Activated CD8-positive, alpha-beta memory T cell treated with anti-CD3 and anti-CD28 coated beads, Interleukin-2, amount 50 U/mL, for 1 hour (primary cell): ENCODE data around the gene PHACTR1.
"Not testable (repeated sequence)": the region's sequence is repeated elsewhere in the genome, so short reads cannot be mapped to it uniquely, and the experiment has no call there.

Source experiments
- DNase-seq: peaks from one replicate; pipeline ENCODE4 v3.0.0-alpha.2; 2020; ENCODE audit errors: extremely low read depth

PHACTR1 gene

DNA sequence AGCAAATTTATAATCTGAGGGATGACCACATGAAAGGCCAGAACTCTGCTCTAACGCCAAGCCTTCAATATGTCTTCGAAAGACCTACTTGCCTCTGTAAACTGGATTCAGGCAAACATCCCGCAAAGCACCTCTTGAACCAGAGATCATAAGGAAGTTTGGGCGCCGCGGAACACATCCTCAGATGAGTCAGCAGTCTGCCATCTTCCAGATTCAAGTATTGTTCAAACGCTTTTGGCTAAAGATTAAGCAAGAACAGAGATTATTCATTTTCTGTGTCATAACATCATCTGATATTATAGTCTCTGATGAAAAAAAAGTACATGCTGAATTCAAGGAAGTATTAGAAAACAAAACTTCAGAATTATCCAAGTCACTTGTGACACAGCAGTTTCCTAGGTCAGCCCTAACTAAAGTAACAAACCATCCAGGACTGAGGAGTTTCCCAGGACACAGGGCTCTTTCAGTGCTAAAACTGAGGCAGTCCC lies 591.0 kb downstream of the PHACTR1 start:
- no peak for DNase-seq

GRCh38 chr6:13308332-13308731 lies 591.8 kb downstream of the PHACTR1 start:
- DNase-seq: no peak

DNA sequence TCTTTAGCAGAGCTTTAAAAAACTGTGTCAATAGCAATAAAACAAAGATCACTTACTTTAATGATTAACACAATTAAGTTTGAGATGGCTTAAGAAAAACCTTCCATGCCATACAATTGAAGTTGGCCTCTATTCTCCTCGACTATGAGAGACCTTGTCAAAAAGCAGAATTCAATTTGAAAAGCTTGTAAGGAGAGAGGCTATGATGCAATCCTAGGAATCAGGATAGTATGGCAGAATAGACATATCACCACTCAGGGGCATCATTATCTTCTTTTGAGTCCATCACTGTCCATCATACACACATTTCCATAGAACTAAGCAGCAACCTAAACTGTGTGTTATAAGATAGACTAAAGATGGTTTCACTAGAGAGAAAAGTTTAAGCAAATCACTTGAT lies 594.6 kb downstream of the PHACTR1 start:
- no peak for DNase-seq

DNA sequence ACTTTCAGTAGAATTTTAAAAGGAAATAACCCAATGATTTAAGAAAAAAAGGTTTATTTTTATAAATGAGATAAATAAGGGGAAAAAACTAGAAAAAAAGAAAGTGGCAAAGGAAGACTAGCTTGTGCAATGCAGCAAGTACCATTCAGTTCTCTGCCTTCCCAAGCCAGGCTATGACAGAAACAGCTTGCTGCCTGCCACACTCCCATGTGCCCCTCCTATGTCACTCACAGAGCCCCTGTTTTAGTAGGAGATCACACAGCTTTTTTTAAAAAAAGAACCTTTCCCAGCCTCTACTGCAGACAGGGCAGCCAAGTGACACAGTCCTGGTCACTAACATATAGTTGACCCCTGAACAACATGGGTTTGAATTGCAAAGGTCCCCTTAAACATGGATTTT lies 598.2 kb downstream of the PHACTR1 start:
- no peak for DNase-seq

DNA sequence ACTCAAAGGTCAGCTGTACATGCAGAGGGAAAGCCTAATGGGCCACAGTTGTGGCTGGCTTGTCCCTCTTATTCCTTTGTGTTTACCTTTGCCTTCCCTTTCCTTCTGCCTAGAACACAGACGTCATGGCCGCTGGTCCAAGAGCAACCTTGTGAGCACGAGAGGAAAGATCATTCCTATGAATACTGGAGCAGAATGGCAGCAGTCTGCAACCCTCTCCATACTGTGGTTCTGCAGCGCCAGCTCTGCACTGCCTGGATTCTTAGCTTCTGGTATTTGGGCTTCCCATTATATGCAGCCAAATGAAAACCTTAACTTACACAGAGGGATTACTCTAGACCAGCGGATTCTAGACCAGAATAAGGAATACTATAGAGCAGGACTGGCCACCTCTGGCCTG lies 599.3 kb downstream of the PHACTR1 start:
- no peak for DNase-seq

GRCh38 chr6:13318821-13319220 lies 602.3 kb downstream of the PHACTR1 start:
- no peak for DNase-seq

DNA sequence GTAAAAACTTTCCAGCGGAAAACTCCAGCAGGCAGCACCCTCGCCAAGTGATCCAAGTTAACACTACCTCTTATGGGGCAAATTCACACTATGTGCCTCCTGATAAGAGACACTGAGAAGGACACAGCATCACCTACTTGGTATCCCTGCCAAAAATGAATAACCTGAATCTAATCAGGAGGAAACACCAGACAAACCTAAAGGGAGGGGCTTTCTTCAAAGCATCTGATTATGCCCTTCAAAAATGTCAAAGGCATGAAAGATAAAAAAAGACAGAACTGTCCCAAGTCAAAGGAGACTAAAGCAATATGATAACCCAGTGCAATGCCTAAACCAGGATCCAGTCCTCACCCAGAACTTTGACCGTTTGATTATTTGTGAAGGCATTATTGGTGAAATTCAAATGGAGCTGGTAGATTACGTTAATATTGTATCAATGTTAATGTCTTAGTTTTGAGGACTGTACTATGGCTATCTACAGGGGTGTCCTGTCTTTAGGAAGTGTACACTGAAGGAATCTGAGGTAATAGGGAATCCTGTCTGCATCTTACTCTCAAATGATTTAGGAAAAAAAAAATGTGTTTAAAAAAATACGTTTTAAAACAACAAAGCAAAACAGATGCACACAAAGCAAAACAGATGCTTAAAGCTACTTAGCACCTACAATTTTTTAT lies 603.5 kb downstream of the PHACTR1 start:
- no peak for DNase-seq

GRCh38 chr6:13326031-13326586 lies 609.5 kb downstream of the PHACTR1 start:
- not testable (repeated sequence) for DNase-seq

DNA sequence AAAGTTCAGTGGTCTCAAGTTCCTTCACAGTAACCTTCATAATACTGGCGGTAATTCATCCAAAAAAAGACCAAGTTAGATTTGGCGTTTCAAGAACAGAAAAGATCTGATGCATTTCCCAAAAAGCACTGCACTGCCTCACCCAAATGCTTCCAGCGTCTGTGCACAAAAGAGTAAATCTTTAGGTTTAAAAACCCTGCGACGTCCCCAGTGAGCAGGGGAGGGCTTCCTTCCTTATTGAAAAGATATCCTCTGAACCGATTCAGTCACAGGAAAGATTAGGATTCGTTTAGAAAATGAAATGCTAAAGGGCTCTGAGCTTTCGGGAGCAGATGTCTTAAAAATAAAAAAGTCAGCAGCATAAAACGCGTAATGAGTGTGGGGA lies 611.1 kb downstream of the PHACTR1 start:
- DNase-seq: no peak

GRCh38 chr6:13328076-13328874 lies 611.7 kb downstream of the PHACTR1 start, which contains the start of gene TBC1D7:
TBC1D7 (minus strand) TSS chr6:13328537; CDS start chr6:13326898, 1,639 bp downstream.
- peak; percentile 64 for DNase-seq

DNA sequence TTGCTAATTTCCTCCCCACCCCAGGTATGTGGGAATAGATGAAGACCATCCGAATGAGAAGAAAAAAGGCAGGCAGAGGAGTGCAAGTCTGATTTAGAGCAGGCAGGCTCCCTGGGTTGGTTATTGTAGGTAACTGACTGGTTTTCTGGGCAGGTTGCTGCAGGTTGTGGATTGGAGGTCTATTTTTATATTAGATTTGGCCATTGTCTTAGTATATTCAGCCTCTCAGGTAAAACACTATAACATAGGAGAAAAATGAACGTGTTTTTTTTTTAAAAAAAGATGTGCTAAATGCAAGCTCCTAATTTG lies 612.3 kb downstream of the PHACTR1 start:
- no peak for DNase-seq

GRCh38 chr6:13331516-13332348 lies 615.2 kb downstream of the PHACTR1 start:
- no peak for DNase-seq

GRCh38 chr6:13332349-13332706 lies 615.8 kb downstream of the PHACTR1 start:
- DNase-seq: no peak

DNA sequence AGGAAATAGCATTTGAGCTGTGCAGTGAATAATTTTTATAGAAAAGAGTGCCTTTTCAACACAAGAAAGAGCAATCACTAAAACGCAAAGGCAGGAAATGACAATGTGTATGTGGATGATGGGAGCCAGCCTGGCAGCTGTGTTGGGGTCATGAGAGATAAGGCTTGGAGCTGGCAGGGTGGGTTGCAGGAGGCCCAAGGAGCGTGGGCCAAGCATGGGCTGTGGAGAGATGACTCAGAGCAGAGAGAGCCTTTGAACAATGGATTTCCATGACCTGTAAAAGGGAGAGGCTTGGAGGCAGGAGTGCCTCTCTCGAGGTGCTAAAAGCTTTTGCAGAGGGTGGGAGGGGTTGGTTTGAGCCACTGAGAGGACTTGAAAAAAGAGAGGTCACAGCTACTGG lies 618.4 kb downstream of the PHACTR1 start:
- no peak for DNase-seq

- no peak for DNase-seq
Measured at GRCh38 chr6:13336553-13336952, 620.0 kb downstream of the PHACTR1 start.

DNA sequence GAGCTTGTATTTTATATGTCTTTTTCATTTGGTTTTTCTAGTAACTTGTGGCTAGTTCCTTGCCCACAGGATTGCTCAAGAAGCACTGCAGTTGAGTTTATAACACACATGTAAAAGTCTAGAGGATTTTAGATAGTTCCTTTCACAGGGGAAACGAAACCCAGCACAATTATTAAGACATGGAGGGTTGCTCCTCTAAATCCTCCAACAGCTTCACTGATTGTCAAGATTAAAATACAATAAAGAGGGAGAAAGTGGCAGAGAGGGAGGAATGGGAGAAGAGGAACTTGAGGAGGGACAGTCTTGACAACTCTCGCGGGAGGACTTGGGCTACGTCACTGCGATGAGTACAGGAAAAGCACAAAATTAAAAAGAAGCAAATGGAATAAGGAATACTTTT lies 621.5 kb downstream of the PHACTR1 start:
- no peak for DNase-seq
